Measurements from ENCODE around the gene TRIAP1.

The TRIAP1 gene

GRCh38 chr12:120468325-120468820 is 22.2 kb upstream of the TRIAP1 start:
- H3K9me3 ChIP-seq (ENCODE audit: control insufficient read depth, insufficient read depth, low read length), result no peaks in the 10 kb centered on the region
- H3K4me1 ChIP-seq (ENCODE audit: control insufficient read depth, insufficient read depth, low read length), result peaks cover 7% of the 10 kb centered on the region; the same call in 1 of the 2 replicates
- H3K4me3 ChIP-seq (ENCODE audit: low read depth, low read length), result peak overlapping the region; percentile 72
- peaks cover 40% of the 10 kb centered on the region for H3K36me3 ChIP-seq (ENCODE audit: control insufficient read depth, insufficient read depth, low read length)
- H3K27me3 ChIP-seq (ENCODE audit: control insufficient read depth, insufficient read depth, low read length), result no peaks in the 10 kb centered on the region
- H3K27ac ChIP-seq (ENCODE audit: low read depth, low read length), result peak overlapping the region; percentile 96
- H3K9ac ChIP-seq (ENCODE audit: low read depth, low read length), result peak overlapping the region; percentile 62

- Histone ChIP-seq H3K27me3 (ENCODE audit: control insufficient read depth, insufficient read depth, low read length) (no peaks in the 10 kb centered on the region), H3K36me3 (ENCODE audit: control insufficient read depth, insufficient read depth, low read length) (peaks cover 50% of the 10 kb centered on the region), H3K4me1 (ENCODE audit: control insufficient read depth, insufficient read depth, low read length) (peaks cover 7% of the 10 kb centered on the region; the same call in 1 of the 2 replicates), H3K9ac (ENCODE audit: low read depth, low read length) (no peak overlapping the region), H3K9me3 (ENCODE audit: control insufficient read depth, insufficient read depth, low read length) (no peaks in the 10 kb centered on the region), H3K4me3 (ENCODE audit: low read depth, low read length) (no peak overlapping the region), H3K27ac (ENCODE audit: low read depth, low read length) (no peak overlapping the region)
Measured at GRCh38 chr12:120467439-120467838, 21.3 kb upstream of the TRIAP1 start.

- Histone ChIP-seq H3K36me3 (ENCODE audit: control insufficient read depth, insufficient read depth, low read length) (peaks cover 57% of the 10 kb centered on the region), H3K4me3 (ENCODE audit: low read depth, low read length) (no peak overlapping the region), H3K27ac (ENCODE audit: low read depth, low read length) (peak overlapping the region; percentile 7), H3K9ac (ENCODE audit: low read depth, low read length) (no peak overlapping the region), H3K4me1 (ENCODE audit: control insufficient read depth, insufficient read depth, low read length) (peaks cover 7% of the 10 kb centered on the region; the same call in 1 of the 2 replicates), H3K27me3 (ENCODE audit: control insufficient read depth, insufficient read depth, low read length) (no peaks in the 10 kb centered on the region), H3K9me3 (ENCODE audit: control insufficient read depth, insufficient read depth, low read length) (no peaks in the 10 kb centered on the region)
Measured at GRCh38 chr12:120466560-120467315, 20.6 kb upstream of the TRIAP1 start.

- no peak overlapping the region for H3K4me3 ChIP-seq (ENCODE audit: low read depth, low read length)
- peaks cover 7% of the 10 kb centered on the region; the same call in 1 of the 2 replicates for H3K4me1 ChIP-seq (ENCODE audit: control insufficient read depth, insufficient read depth, low read length)
- no peaks in the 10 kb centered on the region for H3K9me3 ChIP-seq (ENCODE audit: control insufficient read depth, insufficient read depth, low read length)
- no peak overlapping the region for H3K27ac ChIP-seq (ENCODE audit: low read depth, low read length)
- H3K36me3 ChIP-seq (ENCODE audit: control insufficient read depth, insufficient read depth, low read length), result peaks cover 67% of the 10 kb centered on the region
- H3K27me3 ChIP-seq (ENCODE audit: control insufficient read depth, insufficient read depth, low read length), result no peaks in the 10 kb centered on the region
- H3K9ac ChIP-seq (ENCODE audit: low read depth, low read length), result no peak overlapping the region
Measured at GRCh38 chr12:120465756-120466155, 19.6 kb upstream of the TRIAP1 start.

- Histone ChIP-seq H3K27ac (ENCODE audit: low read depth, low read length) (no peak overlapping the region), H3K27me3 (ENCODE audit: control insufficient read depth, insufficient read depth, low read length) (no peaks in the 10 kb centered on the region), H3K9me3 (ENCODE audit: control insufficient read depth, insufficient read depth, low read length) (no peaks in the 10 kb centered on the region), H3K36me3 (ENCODE audit: control insufficient read depth, insufficient read depth, low read length) (peaks cover 84% of the 10 kb centered on the region), H3K4me3 (ENCODE audit: low read depth, low read length) (no peak overlapping the region), H3K9ac (ENCODE audit: low read depth, low read length) (no peak overlapping the region), H3K4me1 (ENCODE audit: control insufficient read depth, insufficient read depth, low read length) (peaks cover 3% of the 10 kb centered on the region; the same call in 1 of the 2 replicates)
Measured at GRCh38 chr12:120463712-120464111, 17.5 kb upstream of the TRIAP1 start.

GRCh38 chr12:120462099-120462640 is 16.0 kb upstream of the TRIAP1 start:
- Histone ChIP-seq H3K4me3 (ENCODE audit: low read depth, low read length) (no peak overlapping the region), H3K9ac (ENCODE audit: low read depth, low read length) (no peak overlapping the region), H3K36me3 (ENCODE audit: control insufficient read depth, insufficient read depth, low read length) (peaks cover 94% of the 10 kb centered on the region), H3K9me3 (ENCODE audit: control insufficient read depth, insufficient read depth, low read length) (no peaks in the 10 kb centered on the region), H3K27me3 (ENCODE audit: control insufficient read depth, insufficient read depth, low read length) (no peaks in the 10 kb centered on the region), H3K27ac (ENCODE audit: low read depth, low read length) (no peak overlapping the region), H3K4me1 (ENCODE audit: control insufficient read depth, insufficient read depth, low read length) (peaks cover 3% of the 10 kb centered on the region; the same call in 1 of the 2 replicates)

- Histone ChIP-seq H3K9me3 (ENCODE audit: control insufficient read depth, insufficient read depth, low read length) (no peaks in the 10 kb centered on the region), H3K27me3 (ENCODE audit: control insufficient read depth, insufficient read depth, low read length) (no peaks in the 10 kb centered on the region), H3K27ac (ENCODE audit: low read depth, low read length) (no peak overlapping the region), H3K36me3 (ENCODE audit: control insufficient read depth, insufficient read depth, low read length) (peaks cover 94% of the 10 kb centered on the region), H3K4me3 (ENCODE audit: low read depth, low read length) (no peak overlapping the region), H3K9ac (ENCODE audit: low read depth, low read length) (no peak overlapping the region), H3K4me1 (ENCODE audit: control insufficient read depth, insufficient read depth, low read length) (no peaks in the 10 kb centered on the region)
Measured at GRCh38 chr12:120460157-120460556, 14.0 kb upstream of the TRIAP1 start.

- no peak overlapping the region for H3K4me3 ChIP-seq (ENCODE audit: low read depth, low read length)
- no peak overlapping the region for H3K27ac ChIP-seq (ENCODE audit: low read depth, low read length)
- no peaks in the 10 kb centered on the region for H3K4me1 ChIP-seq (ENCODE audit: control insufficient read depth, insufficient read depth, low read length)
- no peaks in the 10 kb centered on the region for H3K27me3 ChIP-seq (ENCODE audit: control insufficient read depth, insufficient read depth, low read length)
- H3K9ac ChIP-seq (ENCODE audit: low read depth, low read length), result no peak overlapping the region
- no peaks in the 10 kb centered on the region for H3K9me3 ChIP-seq (ENCODE audit: control insufficient read depth, insufficient read depth, low read length)
- H3K36me3 ChIP-seq (ENCODE audit: control insufficient read depth, insufficient read depth, low read length), result peaks cover 88% of the 10 kb centered on the region
Measured at GRCh38 chr12:120457133-120457532, 10.9 kb upstream of the TRIAP1 start.

- H3K9ac ChIP-seq (ENCODE audit: low read depth, low read length), result no peak overlapping the region
- no peaks in the 10 kb centered on the region for H3K4me1 ChIP-seq (ENCODE audit: control insufficient read depth, insufficient read depth, low read length)
- no peak overlapping the region for H3K4me3 ChIP-seq (ENCODE audit: low read depth, low read length)
- peaks cover 80% of the 10 kb centered on the region for H3K36me3 ChIP-seq (ENCODE audit: control insufficient read depth, insufficient read depth, low read length)
- no peak overlapping the region for H3K27ac ChIP-seq (ENCODE audit: low read depth, low read length)
- H3K27me3 ChIP-seq (ENCODE audit: control insufficient read depth, insufficient read depth, low read length), result no peaks in the 10 kb centered on the region
- H3K9me3 ChIP-seq (ENCODE audit: control insufficient read depth, insufficient read depth, low read length), result no peaks in the 10 kb centered on the region
Measured at GRCh38 chr12:120455302-120455701, 9.1 kb upstream of the TRIAP1 start.

- Histone ChIP-seq H3K4me3 (ENCODE audit: low read depth, low read length) (no peak overlapping the region), H3K9ac (ENCODE audit: low read depth, low read length) (no peak overlapping the region), H3K27ac (ENCODE audit: low read depth, low read length) (no peak overlapping the region), H3K9me3 (ENCODE audit: control insufficient read depth, insufficient read depth, low read length) (no peaks in the 10 kb centered on the region), H3K27me3 (ENCODE audit: control insufficient read depth, insufficient read depth, low read length) (no peaks in the 10 kb centered on the region), H3K36me3 (ENCODE audit: control insufficient read depth, insufficient read depth, low read length) (peaks cover 79% of the 10 kb centered on the region), H3K4me1 (ENCODE audit: control insufficient read depth, insufficient read depth, low read length) (no peaks in the 10 kb centered on the region)
Measured at GRCh38 chr12:120453977-120454376, 7.8 kb upstream of the TRIAP1 start.

- Histone ChIP-seq H3K4me1 (ENCODE audit: control insufficient read depth, insufficient read depth, low read length) (no peaks in the 10 kb centered on the region), H3K9ac (ENCODE audit: low read depth, low read length) (no peak overlapping the region), H3K27me3 (ENCODE audit: control insufficient read depth, insufficient read depth, low read length) (no peaks in the 10 kb centered on the region), H3K36me3 (ENCODE audit: control insufficient read depth, insufficient read depth, low read length) (peaks cover 72% of the 10 kb centered on the region), H3K27ac (ENCODE audit: low read depth, low read length) (no peak overlapping the region), H3K4me3 (ENCODE audit: low read depth, low read length) (no peak overlapping the region), H3K9me3 (ENCODE audit: control insufficient read depth, insufficient read depth, low read length) (no peaks in the 10 kb centered on the region)
Measured at GRCh38 chr12:120453060-120453750, 7.0 kb upstream of the TRIAP1 start.
